Measurements from ENCODE around the gene P2RX7.

P2RX7 gene

GRCh38 chr12:121132601-121133481 is at the start of gene P2RX7:
TSS of gene P2RX7 (plus strand) at chr12:121132876. CDS start at chr12:121132971, 95 bp downstream.
- peak; percentile 83 for DNase-seq

- no peak for DNase-seq
Measured at GRCh38 chr12:121084229-121084628, 48.4 kb upstream of the P2RX7 start.

DNA sequence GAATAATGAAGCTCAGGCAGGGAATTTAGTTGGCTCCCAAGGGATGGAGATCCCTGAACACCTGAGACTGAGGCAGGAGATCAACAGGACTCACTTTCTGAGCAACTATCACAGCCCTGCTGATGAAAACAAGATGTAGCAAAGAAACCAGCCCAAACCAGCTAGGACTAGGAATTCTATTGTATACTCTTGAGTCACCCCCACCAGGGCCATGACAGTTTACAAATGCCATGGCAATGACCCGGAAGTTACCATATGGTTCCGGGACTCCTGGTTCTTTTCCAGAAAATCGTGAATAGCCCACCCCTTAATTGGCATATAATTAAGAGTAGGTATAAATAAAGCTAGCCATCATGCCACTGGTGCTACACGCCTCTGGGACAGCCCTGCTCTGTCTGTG is 47.6 kb upstream of the P2RX7 start:
- DNase-seq, result no peak

- no peak for DNase-seq
Measured at GRCh38 chr12:121085506-121086353, 46.9 kb upstream of the P2RX7 start.

DNA sequence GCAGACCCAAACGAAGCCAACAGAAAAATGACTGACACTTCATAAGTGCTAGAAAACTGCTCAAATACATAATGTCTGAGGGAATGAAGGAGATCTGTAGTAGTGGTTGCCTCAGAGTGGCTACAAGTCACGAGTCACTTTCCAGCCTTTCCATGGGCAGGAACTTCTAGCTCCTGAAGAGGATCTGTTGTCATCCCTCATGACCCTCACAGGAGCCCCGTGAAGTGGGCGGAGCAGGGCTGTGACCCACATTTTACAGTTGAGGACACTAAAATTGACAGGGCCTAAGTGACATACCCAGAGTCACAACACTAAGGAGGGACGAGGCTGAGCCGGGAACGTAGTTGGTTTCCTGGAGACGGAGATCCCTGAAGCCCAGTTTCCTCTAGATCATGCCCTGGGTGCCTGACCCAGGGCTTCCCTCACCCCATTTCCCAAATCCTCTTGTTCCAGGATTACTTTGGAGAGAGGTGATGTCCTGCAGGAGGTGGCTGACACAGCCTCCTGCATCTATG is 45.8 kb upstream of the P2RX7 start:
- DNase-seq, result no peak

- DNase-seq, result no peak
Measured at GRCh38 chr12:121087467-121088194, 45.0 kb upstream of the P2RX7 start.

GRCh38 chr12:121088195-121088585 is 44.5 kb upstream of the P2RX7 start:
- DNase-seq, result no peak

DNA sequence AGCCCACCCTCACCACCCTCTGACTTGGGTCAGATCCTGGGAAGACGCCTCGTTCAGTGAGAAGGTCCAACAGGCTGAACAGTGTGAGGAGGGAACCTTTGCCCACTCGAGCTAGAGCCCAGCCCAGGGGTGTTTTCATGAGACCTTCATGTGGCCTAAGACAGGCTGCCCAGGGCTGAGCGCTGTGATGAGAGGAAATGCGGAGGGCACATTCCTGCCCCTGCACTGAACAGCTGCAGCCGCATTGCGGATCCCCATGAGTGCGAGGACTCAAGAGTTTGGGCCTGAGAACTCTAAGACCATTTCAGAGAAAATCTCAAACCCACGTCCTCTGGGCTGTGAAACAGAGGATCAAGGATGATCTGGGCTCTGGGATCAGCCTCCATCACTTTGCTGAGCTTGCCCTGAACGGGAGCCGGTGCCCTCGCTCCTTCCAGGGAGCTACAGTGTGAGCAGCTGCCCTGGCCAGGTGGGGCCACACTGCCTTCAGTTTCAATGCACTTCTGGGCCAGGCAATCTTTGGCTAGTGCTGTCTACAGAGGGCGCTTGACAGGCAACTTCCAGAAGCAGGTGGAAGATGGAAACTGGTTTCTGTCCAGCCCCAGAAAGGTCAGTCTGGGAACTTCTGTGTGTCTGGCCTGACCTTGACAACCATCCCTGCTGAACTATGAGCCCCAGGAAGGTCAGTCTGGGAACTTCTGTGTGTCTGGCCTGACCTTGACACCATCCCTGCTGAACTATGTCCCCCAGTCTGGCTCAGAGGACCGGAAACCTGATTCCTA is 43.5 kb upstream of the P2RX7 start:
- peak; percentile 49 for DNase-seq

DNA sequence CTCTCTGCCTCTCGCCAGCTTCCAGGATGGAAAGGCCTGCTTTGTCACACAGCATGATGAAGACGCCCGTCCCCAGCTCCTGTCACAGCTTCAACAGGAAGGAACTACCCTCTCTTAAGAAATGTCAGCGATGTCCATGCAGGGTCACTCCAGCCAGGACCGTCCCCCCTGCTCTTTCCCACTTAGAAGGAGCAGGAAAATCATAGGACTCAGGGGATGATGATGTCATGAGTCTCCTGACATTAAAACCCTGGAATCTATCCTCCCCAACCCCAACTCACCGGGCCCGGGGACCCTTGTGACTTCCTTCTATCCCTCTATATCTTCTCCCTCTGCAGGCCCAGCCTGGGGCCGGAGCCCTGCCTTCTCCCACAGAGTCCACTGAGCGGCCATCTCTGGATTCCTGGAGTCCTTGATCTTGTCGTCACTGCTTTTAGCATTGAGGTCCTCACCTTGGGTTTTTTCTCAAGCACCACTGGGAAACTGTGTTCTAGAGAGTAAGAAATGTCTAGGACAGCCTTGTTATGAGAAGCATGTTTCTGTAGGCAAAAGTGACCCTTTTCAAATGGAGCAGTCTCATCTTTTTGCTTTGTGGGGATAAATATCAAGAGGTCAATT is 42.8 kb upstream of the P2RX7 start:
- DNase-seq, result no peak

DNA sequence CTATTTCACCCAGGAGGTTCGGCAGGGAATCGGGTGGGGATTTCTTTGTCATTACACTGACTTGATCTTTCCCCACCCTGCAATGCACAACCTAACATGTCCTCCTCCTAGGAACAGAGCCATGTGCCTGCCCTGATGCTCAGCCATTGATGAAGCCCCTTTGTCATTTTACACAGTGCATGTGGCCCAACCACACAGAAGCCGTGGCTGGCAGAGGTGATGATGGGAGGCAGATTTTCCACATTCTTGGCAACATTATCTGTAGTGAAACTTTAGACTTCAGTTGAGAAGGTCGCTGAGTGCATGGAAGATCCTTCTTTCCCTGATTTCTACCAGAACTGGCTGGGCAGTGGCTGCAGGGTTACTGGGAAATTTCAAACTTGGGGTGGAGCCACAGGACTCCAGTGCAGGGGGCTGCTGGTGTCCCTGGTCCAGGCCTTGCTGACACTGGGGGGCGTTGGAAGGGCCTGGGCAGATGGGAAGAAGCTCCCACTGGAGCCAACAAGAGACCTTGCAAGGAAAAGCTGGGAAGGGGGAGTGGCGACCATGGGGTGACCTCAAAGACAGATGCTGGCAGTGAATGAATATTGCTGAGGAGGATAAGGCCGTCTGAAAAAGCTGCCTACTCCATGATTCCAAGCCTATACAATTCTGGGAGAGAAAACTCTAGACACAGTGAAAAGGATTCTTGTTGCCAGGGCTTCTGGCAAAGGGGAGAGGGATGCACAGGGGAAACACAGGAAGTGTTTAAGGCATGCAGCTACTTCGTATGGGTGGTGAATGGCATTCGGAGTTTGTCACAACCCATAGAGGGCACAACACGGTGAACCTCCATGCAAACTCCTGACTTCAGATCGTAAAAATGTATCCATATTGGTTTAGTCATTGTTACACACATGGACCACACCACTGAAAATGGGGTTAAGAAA is 41.8 kb upstream of the P2RX7 start:
- DNase-seq, result no peak

DNA sequence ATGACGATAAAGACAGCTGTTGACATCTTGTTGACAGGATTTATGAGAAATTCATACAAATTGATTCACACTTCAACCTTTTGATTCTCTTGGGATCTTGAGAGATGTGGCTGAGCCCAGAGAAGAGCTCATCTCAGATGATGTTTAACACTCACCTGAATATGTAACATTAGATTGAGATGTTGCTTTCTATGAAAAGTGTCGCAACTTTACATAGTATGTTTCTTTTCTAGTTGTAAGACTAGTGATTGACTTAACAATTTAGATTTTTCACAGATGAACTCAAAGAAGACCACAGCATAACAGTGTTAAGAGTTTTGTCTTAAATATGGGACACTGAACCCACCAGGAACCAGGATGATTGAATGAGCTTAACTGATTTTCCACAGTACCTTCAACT is 40.6 kb upstream of the P2RX7 start:
- DNase-seq, result no peak

DNA sequence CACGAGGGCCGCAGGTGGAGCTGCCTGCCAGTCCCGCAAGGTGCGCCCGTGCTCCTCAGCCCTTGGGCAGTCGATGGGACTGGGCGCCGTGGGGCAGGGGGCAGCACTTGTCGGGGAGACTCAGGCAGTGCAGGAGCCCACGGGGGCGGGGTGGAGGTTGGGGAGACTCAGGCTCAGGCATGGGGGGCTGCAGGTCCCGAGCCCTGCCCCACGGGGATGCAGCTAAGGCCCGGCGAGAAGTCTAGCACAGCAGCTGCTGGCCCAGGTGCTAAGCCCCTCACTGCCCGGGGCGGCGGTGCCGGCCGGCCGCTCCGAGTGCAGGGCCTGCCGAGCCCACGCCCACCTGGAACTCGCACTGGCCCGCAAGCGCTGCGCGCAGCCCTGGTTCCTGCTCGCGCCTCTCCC is 39.2 kb upstream of the P2RX7 start:
- DNase-seq, result no peak

DNA sequence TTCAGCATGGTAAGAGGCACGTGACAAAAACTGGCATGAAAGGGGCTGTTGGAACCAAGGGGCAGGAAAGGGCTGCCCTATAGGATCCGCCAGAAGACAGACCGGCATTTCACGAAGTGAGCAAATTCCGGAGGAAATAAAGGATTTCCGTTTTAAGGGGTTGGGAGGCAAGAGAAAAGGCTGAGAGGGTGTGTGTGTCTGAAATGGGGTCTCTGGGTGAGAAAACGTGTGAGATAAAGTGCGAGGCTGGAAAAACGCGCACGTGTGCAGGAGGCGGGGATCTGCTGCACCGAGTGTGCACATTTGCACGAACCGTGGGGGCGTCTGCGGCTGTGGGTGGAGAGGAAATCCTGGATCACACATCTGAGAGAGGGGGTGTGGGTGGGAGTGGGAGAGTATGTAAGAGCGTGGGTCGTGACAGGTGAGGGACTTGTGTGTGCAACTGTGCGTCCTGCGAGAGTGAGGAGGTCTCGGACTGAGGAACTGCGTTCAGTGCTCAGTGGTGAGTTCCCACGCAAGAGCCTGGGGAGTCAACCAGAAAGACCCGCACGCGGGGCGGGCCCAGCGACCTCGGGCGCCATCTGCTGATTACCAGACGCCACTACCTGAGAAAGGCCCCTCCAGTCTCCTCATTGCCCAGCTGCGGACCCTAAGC is 37.0 kb upstream of the P2RX7 start:
- DNase-seq, result peak; percentile 97

DNA sequence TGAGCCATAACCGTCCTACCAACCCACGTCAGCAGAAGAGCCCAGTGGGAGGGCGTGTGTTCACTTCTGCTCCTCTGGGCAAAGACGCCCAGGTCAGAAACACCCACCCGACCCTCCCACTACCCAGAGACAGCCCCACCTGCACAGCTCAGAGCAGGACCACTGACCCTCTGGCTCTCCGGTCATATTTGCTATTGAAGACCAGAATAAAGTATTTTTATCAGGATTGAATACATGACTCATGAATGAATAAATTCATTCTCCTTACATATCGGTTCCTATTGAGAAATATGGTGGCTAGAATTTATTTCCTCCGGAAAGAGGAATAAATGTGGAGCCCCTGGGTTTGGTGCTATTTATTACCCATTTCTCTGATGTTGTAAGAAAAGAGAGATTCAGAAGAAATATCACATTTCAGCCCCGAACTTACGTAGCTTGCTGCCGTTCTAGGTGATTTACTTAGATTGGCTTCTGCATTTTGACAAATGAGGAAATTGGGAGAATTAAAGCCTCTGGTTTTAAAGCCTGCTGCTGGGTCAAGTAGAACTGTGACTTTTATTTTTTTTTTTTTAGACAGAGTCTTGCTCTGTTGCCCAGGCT is 36.4 kb upstream of the P2RX7 start:
- no peak for DNase-seq

GRCh38 chr12:121099779-121100178 is 32.9 kb upstream of the P2RX7 start:
- DNase-seq, result no peak

- DNase-seq, result no peak
Measured at GRCh38 chr12:121102307-121102706, 30.4 kb upstream of the P2RX7 start.

DNA sequence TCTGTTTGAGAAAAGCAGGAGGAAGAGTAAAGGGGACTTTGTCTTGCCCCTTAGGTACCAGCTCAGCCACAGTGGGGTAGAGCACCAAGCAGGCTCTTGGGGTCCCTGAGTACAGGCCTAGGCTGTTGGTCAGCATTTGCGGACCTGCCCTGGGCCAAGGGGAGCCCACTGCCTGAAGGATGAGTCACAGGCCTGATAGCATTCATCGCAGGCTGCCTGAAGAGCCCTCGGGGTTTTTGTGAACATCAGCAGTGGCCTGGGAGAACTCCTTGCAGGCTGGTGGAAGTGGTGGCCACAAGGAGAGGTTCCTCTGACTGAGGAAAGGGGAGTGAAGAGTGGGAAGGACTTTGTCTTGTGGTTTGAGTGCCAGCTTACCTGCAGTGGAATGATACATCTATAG is 25.0 kb upstream of the P2RX7 start:
- DNase-seq, result no peak

GRCh38 chr12:121108492-121108891 is 24.2 kb upstream of the P2RX7 start:
- no peak for DNase-seq

GRCh38 chr12:121110211-121110940 is 22.3 kb upstream of the P2RX7 start:
- DNase-seq, result no peak

All from 8988T (cell line).